IPS-NIHi7 (cell line): ENCODE measurements around the gene DGAT2.
A peak's percentile ranks its signal among the peaks of the same experiment; 100 is the strongest.
"Not testable (repeated sequence)": the region's sequence is repeated elsewhere in the genome, so short reads cannot be mapped to it uniquely, and the experiment has no call there.

Source experiments
- DNase-seq: peaks from one replicate; pipeline ENCODE4 v3.0.0; 2012; ENCODE audit warnings: mixed read lengths; ENCODE audit errors: extremely low spot score

Gene DGAT2

GRCh38 chr11:75768112-75768908 is at the start of gene DGAT2:
Gene DGAT2 (plus strand): TSS chr11:75768778. CDS start chr11:75768992, 214 bp downstream.
- peak; percentile 87 for DNase-seq

DNA sequence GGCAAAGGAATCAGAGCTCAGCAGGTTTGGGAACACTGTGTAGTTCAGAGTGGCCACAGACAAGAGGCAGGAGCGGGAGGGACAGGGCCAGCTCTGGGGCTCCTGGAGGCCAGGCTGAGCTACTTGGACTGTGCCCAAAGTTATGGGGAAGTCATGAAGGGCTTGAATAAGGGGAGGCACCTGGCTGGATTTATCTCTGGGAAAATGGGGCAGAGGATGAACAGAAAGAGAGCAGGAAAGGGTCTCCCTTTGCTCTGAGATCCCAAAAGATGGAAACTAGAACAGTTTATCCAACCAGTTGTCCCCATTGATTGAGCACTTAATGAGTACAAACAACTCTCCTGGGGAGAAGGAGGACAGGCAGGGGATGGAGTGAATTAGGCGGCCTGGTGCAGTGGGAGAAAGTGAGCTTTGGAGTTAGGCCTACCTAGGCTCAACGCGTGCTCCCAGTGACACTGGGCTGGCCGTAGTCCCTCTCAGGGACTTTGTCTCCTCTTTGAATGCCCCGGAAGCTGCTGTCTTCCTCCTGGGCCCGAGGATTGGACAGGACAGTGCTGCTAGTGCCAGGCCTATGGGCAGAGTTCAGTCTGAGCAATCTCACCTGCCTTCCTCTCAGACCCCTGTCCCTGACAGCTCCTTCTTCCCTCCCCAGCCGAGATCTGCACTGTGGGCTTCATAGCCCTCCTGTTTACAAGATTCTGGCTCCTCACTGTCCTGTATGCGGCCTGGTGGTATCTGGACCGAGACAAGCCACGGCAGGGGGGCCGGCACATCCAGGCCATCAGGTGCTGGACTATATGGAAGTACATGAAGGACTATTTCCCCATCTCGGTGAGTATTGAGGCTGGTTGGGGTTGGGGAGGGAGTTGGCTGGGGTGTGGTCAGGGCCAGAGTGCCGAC is 49.0 kb upstream of the DGAT2 start:
- no peak for DNase-seq

GRCh38 chr11:75720639-75721038 is 47.9 kb upstream of the DGAT2 start:
- no peak for DNase-seq

DNA sequence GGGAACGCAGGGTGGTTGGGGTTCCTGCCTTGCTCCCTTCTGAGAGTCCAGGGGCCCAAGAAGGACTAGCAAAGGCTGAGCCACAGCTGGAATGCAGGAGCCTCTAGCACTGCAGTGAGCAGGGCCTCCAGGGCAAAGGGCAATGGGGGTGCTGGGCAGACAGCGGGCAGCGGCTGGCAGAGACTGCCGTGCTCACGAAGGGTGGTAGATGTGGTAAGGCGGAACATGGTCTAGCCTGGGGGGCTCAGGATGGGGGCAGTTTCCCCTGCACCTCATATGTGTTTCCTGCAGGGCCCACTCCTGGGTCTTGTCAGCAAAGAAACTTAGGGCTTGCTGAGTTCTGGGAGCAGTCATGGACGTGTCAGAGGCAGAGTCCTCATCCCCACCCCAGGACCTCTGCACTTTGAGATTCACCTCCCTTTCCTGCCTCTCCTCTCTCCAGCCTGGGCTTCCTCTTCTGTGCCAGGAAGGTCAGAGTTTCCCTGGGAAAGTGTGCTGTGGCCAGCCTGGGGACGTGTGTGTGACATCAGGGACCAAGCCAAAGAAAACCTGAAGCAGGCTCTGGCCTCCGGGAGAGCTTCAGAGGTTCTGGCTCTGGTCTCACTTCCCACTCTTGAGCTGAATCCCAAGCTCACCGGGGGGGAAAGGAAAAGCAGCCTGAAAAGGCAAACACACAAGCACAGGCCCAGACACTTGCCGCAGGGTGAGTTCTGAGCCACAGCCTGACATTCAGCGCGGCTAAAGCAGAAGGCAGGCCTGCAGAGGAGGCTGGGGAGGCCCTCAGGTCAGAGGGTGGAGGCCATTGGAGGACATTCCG is 46.5 kb upstream of the DGAT2 start:
- DNase-seq, result no peak

- no peak for DNase-seq
Measured at GRCh38 chr11:75722669-75723042, 45.9 kb upstream of the DGAT2 start.

DNA sequence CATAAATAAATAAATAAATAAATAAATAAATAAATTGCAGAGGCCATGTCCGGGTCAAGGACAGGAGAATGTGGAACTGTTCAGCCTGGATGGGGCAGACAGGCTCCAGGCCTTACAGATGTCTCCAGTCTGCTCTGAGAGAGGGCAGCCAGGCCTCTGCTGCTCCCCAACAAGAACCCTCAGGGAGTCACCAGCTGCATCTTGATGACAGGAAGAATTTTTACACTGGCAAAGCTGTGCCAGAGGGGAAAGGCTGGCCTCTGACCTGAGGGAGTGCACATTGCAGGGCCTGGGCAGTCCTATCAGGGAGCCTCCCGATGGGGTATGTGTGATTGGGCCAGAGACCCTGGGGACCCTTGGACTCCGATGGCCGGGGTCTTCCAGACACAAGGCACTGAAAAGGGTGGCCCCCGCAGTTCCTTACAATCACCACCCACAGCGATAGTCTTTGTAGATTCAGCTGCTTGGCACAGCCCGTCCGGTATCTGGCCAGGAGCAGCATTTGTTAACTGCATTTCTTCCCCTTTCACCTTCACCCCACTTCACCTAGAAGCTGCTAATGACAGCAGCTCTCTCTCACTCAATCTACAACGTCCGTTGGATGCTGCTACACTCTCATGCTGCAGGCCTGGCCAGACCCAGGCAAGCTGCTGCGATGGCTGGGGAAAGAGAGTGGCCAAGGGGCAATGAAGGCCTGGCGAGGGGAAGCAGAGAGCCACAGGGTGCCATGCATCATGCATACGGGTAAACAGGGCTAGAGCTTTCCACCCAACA is 42.8 kb upstream of the DGAT2 start:
- DNase-seq, result no peak

GRCh38 chr11:75728992-75729391 is 39.6 kb upstream of the DGAT2 start:
- no peak for DNase-seq

DNA sequence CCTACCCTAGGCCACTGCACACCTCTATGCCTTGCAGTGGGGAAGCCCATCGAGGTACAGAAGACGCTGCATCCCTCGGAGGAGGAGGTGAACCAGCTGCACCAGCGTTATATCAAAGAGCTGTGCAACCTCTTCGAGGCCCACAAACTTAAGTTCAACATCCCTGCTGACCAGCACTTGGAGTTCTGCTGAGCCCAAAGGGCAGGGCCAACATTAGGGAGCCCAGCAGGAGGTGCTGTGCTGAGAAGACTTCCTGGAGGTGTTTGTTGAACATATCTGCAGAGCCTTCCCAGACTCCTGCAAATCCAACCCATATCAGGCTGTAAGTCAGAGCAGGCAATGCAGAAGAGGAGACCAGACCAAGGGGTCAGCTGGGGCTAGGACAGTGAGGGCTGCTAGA is 37.5 kb upstream of the DGAT2 start:
- no peak for DNase-seq

DNA sequence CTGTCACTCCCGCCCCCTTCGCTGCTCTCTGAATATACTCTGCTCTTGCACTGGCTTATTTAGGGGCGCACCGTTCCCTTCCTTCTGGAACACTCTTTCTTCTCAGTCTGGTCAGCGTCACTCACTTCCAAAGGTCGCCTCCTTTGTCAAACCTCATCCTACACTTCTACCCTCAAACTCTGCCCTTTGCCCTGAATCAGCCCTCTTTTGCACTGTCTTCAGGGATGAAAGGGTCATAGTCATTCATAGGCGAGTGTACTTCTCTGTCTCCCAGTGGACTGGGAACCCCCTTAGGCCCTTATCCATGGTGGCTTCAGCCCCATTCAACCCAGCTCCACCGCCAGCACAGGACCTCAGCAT is 35.5 kb upstream of the DGAT2 start:
- DNase-seq, result no peak

DNA sequence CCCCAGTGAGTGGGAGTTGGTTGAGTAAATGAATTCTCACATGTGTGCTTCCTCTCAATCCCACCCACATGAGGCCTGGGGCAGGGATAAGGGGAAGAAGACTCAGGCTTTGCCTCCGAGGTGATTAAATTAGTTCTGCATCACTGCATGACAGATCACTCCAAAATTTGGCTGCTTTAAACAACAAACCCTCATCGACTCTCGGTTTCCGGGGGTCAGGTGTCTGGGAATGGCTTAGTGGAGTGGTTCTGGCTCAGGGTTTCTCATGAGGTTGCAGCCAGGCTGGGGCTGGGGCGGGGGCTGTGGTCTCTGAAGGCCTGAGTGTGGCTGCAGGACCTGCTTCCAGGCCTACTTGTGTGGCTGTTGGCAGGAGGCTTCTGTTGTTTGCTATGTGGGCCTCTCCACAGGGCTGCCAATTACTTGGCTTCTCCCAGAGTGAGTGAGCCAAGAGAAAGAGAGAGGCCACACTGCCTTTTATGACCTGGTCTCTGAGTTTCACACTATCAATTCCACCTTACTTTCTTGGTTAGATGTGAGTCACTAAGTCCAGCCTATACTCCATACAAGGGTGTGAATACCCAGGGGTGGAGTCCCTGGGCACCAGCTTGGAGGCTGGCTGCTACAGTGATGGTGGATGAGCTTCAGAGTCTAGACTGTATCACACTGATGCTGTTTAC is 35.0 kb upstream of the DGAT2 start:
- DNase-seq, result no peak

DNA sequence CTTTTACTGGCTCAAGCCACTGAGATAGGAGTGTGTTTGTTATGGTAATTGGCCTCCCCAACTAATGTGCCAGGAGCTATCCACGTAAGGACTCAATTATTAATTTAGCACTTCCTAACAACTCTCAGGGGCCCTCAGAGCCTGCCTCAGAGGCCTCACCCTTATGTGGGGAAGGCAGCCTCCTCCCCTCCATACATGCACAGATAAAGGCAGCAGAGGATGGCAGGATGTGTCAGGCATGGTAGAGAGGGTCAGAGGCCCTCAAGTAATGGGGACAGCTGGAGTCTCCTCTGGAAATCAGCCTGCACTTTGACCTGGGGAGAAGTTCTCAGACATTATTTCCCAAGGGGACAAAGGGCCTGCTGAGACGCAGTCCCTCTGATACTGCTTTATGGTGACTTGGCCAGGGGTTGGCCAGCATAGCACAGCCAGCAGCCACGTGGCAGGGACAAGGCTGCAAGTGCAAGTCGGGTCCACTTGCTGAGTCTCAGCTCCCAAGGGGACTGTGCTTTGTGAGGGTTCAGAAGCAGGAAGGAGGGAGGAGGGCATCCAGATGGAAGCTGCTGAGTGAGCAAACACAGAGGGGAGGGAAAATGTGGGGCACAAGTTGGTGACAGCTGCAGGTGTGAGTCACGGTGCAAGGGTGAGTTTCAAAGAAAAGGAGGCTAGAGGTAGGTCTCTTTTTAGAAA is 33.9 kb upstream of the DGAT2 start:
- no peak for DNase-seq

DNA sequence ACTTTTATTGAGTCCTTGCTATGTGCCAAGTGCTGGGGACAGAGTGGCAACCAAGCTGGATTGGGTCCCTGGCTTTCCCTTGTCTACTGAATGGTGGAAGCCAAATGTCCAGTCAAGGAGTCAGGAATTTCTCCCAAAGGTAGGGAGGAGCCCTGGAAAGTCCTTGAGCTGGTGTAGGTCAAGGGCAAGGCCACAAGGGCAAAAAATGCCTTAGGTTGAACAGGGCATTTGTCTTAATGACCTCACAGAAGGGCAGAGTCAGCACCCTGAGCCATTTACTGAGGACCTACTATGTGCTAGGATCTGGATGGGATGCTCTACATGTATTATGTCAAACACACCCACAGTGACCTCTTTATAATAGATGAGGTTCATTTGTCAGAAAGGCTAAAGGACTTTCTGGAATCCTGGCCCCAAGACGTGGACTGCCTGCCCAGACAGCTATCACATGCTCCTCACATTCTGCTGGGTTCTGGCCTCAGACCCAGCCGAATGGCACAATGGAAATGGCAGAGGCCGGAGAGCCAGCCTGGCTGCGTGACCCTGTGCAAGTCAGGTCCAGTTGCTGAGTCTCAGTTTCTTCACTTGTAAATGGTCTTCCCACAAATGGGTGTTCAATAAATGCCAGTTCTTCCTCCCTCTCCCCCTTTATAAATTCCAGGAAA is 33.3 kb upstream of the DGAT2 start:
- no peak for DNase-seq

DNA sequence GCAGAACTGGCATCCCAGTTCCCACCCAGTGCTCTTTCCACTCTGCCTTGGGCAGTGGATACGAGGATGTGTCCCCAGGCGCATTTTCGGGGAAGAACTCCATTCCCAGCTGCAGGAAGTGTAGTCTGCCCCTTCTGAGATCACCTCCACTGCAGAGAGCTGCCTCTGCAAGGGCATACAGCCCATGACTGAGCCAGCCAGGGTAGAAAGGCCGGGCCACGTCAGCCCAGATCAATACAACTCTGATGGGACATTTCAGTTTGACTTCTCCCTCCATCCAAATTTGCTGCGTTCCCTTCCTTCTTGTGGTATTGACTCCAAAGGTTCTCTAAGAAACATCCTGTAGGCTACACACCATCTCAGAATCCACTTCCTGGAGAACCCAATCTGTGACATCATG is 31.3 kb upstream of the DGAT2 start:
- DNase-seq, result no peak

- DNase-seq, result no peak
Measured at GRCh38 chr11:75740681-75741080, 27.9 kb upstream of the DGAT2 start.

DNA sequence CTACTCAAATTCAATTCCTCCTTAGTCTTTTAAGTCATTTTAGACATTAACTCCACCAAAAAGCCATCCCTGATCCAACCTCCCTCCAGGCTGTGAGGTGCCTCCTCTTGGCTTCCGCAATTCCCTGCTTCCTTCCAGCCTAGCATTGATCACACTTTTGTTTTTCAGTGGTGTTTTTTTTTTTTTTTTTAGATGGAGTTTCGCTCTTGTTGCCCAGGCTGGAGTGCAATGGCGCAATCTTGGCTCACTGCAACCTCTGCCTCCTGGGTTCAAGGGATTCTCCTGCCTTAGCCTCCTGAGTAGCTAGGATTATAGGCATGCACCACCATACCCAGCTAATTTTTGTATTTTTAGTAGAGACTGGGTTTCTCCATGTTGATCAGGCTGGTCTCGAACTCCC is 25.4 kb upstream of the DGAT2 start:
- not testable (repeated sequence) for DNase-seq

GRCh38 chr11:75743711-75744563 is 24.6 kb upstream of the DGAT2 start:
- no peak for DNase-seq

DNA sequence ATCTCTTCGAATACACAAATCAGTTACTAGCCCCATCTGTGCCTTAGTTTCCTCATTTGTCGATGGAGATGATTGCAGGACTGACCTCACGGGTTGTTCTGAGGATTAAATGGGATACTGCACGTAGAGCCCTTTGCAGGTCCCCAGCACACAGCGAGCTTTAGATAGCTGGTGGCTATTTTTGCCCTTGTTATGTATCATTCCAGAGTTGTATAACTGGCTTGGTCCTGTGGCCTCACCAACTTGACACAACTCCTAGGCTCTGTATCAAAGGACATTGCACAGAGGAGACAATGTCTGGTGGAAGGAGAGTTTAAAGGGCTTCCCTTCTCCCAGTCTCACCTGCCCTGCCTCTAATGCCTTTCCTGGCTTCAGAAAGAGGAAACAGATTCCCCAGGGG is 22.8 kb upstream of the DGAT2 start:
- no peak for DNase-seq

GRCh38 chr11:75748729-75749273 is 19.8 kb upstream of the DGAT2 start:
- DNase-seq, result not testable (repeated sequence)
